HFF-Myc (cell line): ENCODE results near the gene C17orf58.
A peak's percentile ranks its signal among the peaks of the same experiment; 100 is the strongest.
"Not testable (repeated sequence)": the region's sequence is repeated elsewhere in the genome, so short reads cannot be mapped to it uniquely, and the experiment has no call there.

ENCODE experiments used
- DNase-seq: peaks from one replicate; pipeline ENCODE4 v3.0.0-alpha.2; 2011; ENCODE audit warnings: low read depth; ENCODE audit errors: extremely low read depth
- H3K4me3 ChIP-seq: replicated peaks from 2 replicates; pipeline ENCODE4 v1.5.1; 2011; ENCODE audit warnings: low read depth, mild to moderate bottlenecking, control low read depth, low read length
- CTCF ChIP-seq: IDR thresholded peaks from 2 replicates; pipeline ENCODE4 v1.5.1; 2012; ENCODE audit warnings: mild to moderate bottlenecking, low read depth, low read length, control low read depth; ENCODE audit errors: missing control alignments

The C17orf58 gene

GRCh38 chr17:67992548-67993152 lies 3.6 kb downstream of the C17orf58 start:
- no peak for DNase-seq
- no peak for TF ChIP-seq CTCF
- peak overlapping the region; percentile 81 for H3K4me3 ChIP-seq

- no peak overlapping the region for H3K4me3 ChIP-seq
- DNase-seq = no peak
- no peak for TF ChIP-seq CTCF
These were observed 5.4 kb downstream of the C17orf58 start for GRCh38 chr17:67990909-67991308.

GRCh38 chr17:67983383-67983688 lies 12.9 kb downstream of the C17orf58 start:
- TF ChIP-seq CTCF = no peak
- DNase-seq = no peak

GRCh38 chr17:67982686-67983382 lies 13.4 kb downstream of the C17orf58 start:
- H3K4me3 ChIP-seq = no peak overlapping the region
- no peak for DNase-seq
- TF ChIP-seq CTCF = no peak

More at GRCh38 chr17:67983383-67983688, 12.9 kb downstream of the C17orf58 start:
- H3K4me3 ChIP-seq = no peak overlapping the region

GRCh38 chr17:67982034-67982640 lies 14.1 kb downstream of the C17orf58 start:
- no peak overlapping the region for H3K4me3 ChIP-seq
- no peak for DNase-seq
- TF ChIP-seq CTCF = no peak

GRCh38 chr17:67980883-67981282 lies 15.4 kb downstream of the C17orf58 start:
- H3K4me3 ChIP-seq, DNase-seq: not testable (repeated sequence)

GRCh38 chr17:67980456-67980855 lies 15.8 kb downstream of the C17orf58 start:
- DNase-seq = no peak
- TF ChIP-seq CTCF = no peak
- H3K4me3 ChIP-seq = no peak overlapping the region

GRCh38 chr17:67976306-67976705 lies 20.0 kb downstream of the C17orf58 start:
- not testable (repeated sequence) for DNase-seq, H3K4me3 ChIP-seq
